Suprapubic skin (tissue), 4 donors: Measurements from ENCODE around the gene ATP1A4. TPM values are rescaled to one million over a fixed set of nuclear protein-coding genes. Genes with fewer than 3 reads are reported as not detected.
A peak's percentile ranks its signal among the peaks of the same experiment; 100 is the strongest.

Source experiments
- DNase-seq, 2 donors: peaks; one replicate each; pipeline ENCODE4 v3.0.0-alpha.2; 2019; ENCODE audit warnings: low spot score in 2 of 2
- H3K27ac ChIP-seq: fragments of 200-600 bp; sonication (generic); one replicate; pipeline ENCODE4 v1.5.1; 2019
- H3K27me3 ChIP-seq: fragments of 200-600 bp; sonication (generic); one replicate; pipeline ENCODE4 v1.5.1; 2019
- H3K36me3 ChIP-seq: fragments of 200-600 bp; sonication (generic); one replicate; pipeline ENCODE4 v1.5.1; 2019
- H3K4me1 ChIP-seq: fragments of 200-600 bp; sonication (generic); one replicate; pipeline ENCODE4 v1.5.1; 2019
- H3K4me3 ChIP-seq: fragments of 200-600 bp; sonication (generic); one replicate; pipeline ENCODE4 v1.5.1; 2019; ENCODE audit warnings: mild to moderate bottlenecking
- H3K9me3 ChIP-seq: fragments of 200-600 bp; sonication (generic); one replicate; pipeline ENCODE4 v1.5.1; 2019
- CTCF ChIP-seq, 2 donors: fragments of 200-600 bp in 1 of 2; fragments of 450-650 bp in 1 of 2; sonication (generic) in 1 of 2; IDR thresholded peaks; one replicate each; pipeline ENCODE4 v1.5.1; 2016 to 2019; ENCODE audit warnings: antibody characterized with exemption in 2 of 2, mild to moderate bottlenecking in 1 of 2, moderate library complexity in 1 of 2
- EP300 ChIP-seq: sonication (generic); formaldehyde crosslinking; IDR thresholded peaks from one replicate; pipeline ENCODE4 v1.6.1; 2017; ENCODE audit warnings: antibody characterized with exemption
- POLR2A ChIP-seq, 2 donors: fragments of 450-650 bp; IDR thresholded peaks; one replicate each; pipeline ENCODE4 v1.6.1; 2017; ENCODE audit warnings: antibody characterized with exemption in 2 of 2, mild to moderate bottlenecking in 2 of 2, moderate library complexity in 2 of 2
- POLR2AphosphoS5 ChIP-seq, 3 donors: sonication (generic); formaldehyde crosslinking; IDR thresholded peaks; one replicate each; pipeline ENCODE4 v1.6.1; 2017; ENCODE audit warnings: antibody characterized with exemption in 3 of 3
- WGBS: methylation state at CpG from one replicate; pipeline ENCODE4 v1.1.5; 2018; 5-methylcytosine and 5-hydroxymethylcytosine counted together
- total RNA-seq, 4 donors: library from RNA; depleted of rRNA; stranded (reverse); fragments of >200 nt; gene quantifications; one replicate each; pipeline ENCODE4 v1.1.0, GENCODE V29; 2016

ATP1A4 gene
- total RNA-seq, 4 donors from 2014 or later = not detected

DNA sequence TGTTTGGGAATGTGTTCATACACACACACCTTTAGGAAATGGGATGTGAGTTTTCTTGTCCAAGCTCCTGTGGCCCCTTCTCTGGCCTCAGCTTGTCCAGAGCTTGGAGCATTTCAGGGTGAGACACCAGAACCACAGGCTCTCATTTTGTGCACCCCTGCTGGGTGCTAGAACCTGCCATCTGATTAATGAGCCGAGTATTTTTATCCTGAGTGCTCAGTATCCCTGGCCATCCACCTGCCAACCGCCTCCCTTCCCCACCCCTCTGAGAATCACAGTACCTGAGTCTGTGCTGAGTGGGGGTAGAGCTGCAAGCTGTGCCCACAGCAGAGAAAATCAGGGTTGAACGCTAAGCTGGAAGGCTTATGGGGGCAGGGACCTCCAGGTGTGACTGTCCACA lies 40.4 kb downstream of the ATP1A4 start:
- H3K36me3 ChIP-seq = no peaks in the 10 kb centered on the region
- no peaks in the 10 kb centered on the region for H3K9me3 ChIP-seq
- no peaks in the 10 kb centered on the region for H3K27me3 ChIP-seq
- H3K27ac ChIP-seq = no peak overlapping the region
- WGBS = 91% methylated on average over 3 of the region's 3 CpGs
- no peak for DNase-seq
- no peak for TF ChIP-seq POLR2AphosphoS5 (IDR thresholded peaks at IDR 0.05)
- TF ChIP-seq EP300 = no peak
- TF ChIP-seq POLR2A (IDR thresholded peaks at IDR 0.05) = no peak
- no peak overlapping the region for H3K4me3 ChIP-seq
- H3K4me1 ChIP-seq = peaks cover 18% of the 10 kb centered on the region

DNA sequence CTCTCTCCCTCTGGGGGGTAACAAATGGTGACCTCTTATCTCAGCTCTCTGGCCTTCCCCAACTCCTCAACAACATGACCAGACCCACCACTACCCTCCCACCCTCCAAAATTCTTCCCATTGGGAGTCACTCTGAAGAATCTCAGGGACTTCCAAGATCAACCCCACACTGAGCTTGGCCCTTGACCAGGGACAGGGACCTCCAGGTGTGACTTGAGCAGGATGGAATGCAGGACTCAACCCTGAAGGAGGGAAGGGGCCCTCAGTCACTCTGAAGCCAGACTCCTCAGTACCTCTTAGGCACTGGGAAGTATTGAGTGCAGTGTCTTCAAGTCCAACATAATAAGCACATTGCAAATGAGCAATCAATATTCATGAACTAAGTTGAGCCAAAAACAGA lies 40.8 kb downstream of the ATP1A4 start:
- peaks cover 18% of the 10 kb centered on the region for H3K4me1 ChIP-seq
- no peak overlapping the region for H3K27ac ChIP-seq
- H3K27me3 ChIP-seq = no peaks in the 10 kb centered on the region
- no peaks in the 10 kb centered on the region for H3K36me3 ChIP-seq
- no peaks in the 10 kb centered on the region for H3K9me3 ChIP-seq
- no peak overlapping the region for H3K4me3 ChIP-seq
- no peak for DNase-seq
- no peak for TF ChIP-seq POLR2AphosphoS5 (IDR thresholded peaks at IDR 0.05)
- no peak for TF ChIP-seq POLR2A (IDR thresholded peaks at IDR 0.05)
- TF ChIP-seq EP300 = no peak
- no peak for TF ChIP-seq CTCF (IDR thresholded peaks at IDR 0.05)

DNA sequence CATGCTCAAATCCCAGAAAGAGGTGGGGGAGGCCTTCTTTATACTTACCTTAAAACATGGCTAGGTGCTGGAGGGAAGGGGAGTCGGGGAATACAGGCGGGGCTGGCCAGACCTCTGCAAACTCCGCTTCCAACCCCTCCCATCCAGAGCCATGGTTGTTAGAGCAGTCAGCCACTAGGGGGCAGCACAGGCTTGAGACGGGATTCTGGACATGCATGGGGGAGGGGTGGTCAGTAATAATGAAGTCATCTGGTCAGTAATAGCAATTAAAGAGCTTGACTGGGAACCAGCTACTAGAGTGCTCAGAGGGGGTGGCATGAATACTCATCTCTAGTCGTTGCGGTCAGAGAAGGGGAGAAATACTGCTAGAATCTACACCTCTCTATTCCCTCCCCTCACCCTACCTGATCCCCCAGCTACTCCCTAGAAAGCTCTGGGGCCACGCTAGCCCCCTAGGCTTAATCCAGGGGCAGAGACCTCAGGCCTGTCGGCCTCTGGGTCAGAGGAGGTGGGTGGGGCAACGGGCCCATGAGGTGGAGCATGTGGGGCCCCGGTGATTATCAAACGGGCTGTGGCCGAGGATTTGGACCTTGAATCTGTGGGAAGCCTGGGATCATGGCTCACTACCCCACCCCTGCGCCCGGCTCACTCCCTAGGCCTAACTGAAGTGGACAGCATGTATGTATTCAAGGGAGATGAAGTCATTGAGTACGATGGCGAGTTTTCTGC lies 41.9 kb downstream of the ATP1A4 start:
- no peaks in the 10 kb centered on the region for H3K36me3 ChIP-seq
- H3K4me1 ChIP-seq = peaks cover 18% of the 10 kb centered on the region
- H3K9me3 ChIP-seq = no peaks in the 10 kb centered on the region
- H3K27ac ChIP-seq = no peak overlapping the region
- no peak overlapping the region for H3K4me3 ChIP-seq
- 23% methylated on average over 12 of the region's 16 CpGs for WGBS
- H3K27me3 ChIP-seq = no peaks in the 10 kb centered on the region
- TF ChIP-seq POLR2AphosphoS5 (IDR thresholded peaks at IDR 0.05) (no peak), POLR2A (IDR thresholded peaks at IDR 0.05) (no peak), EP300 (no peak), CTCF (IDR thresholded peaks at IDR 0.05) (peak; percentile 92 to 94)
- DNase-seq = peak; percentile 88 to 89

- H3K4me1 ChIP-seq = peaks cover 18% of the 10 kb centered on the region
- H3K36me3 ChIP-seq = no peaks in the 10 kb centered on the region
- WGBS = 83% methylated on average over 9 of the region's 9 CpGs
Measured at GRCh38 chr1:160193832-160194736, 42.7 kb downstream of the ATP1A4 start.

GRCh38 chr1:160194737-160195059 lies 43.3 kb downstream of the ATP1A4 start:
- 65% methylated on average over 2 of the region's 2 CpGs for WGBS
- TF ChIP-seq EP300 (no peak), POLR2A (IDR thresholded peaks at IDR 0.05) (no peak), CTCF (IDR thresholded peaks at IDR 0.05) (no peak), POLR2AphosphoS5 (IDR thresholded peaks at IDR 0.05) (no peak)
- Histone ChIP-seq H3K27me3 (no peaks in the 10 kb centered on the region), H3K4me3 (no peak overlapping the region), H3K4me1 (peaks cover 14% of the 10 kb centered on the region), H3K36me3 (no peaks in the 10 kb centered on the region), H3K9me3 (no peaks in the 10 kb centered on the region), H3K27ac (no peak overlapping the region)
- no peak for DNase-seq

More at GRCh38 chr1:160193832-160194736, 42.7 kb downstream of the ATP1A4 start:
- Histone ChIP-seq H3K27me3 (no peaks in the 10 kb centered on the region), H3K27ac (no peak overlapping the region), H3K9me3 (no peaks in the 10 kb centered on the region), H3K4me3 (no peak overlapping the region)
- TF ChIP-seq POLR2AphosphoS5 (IDR thresholded peaks at IDR 0.05) (no peak), CTCF (IDR thresholded peaks at IDR 0.05) (no peak), POLR2A (IDR thresholded peaks at IDR 0.05) (no peak), EP300 (no peak)
- DNase-seq = no peak
